Body of pancreas (tissue), 4 donors: ENCODE results near the gene RAD51B. TPM values are rescaled to one million over a fixed set of nuclear protein-coding genes. Genes with fewer than 3 reads are reported as not detected.

Experiments used
- ATAC-seq: fragments of 150-250 bp; one replicate; pipeline ENCODE4 v1.9.1; 2016
- DNase-seq, 4 donors: peaks; one replicate each; pipeline ENCODE4 v3.0.0-alpha.2; 2019
- H3K27ac ChIP-seq, 4 donors: fragments of 200-600 bp; sonication (generic); 1 replicate in 3 of 4; 2 replicates in 1 of 4; pipeline versions ENCODE4 v1.5.1 to v1.6.1; 2016 to 2019; ENCODE audit warnings: mild to moderate bottlenecking in 1 of 4, mixed read lengths in 1 of 4, moderate library complexity in 1 of 4
- H3K27me3 ChIP-seq, 2 donors: fragments of 200-600 bp; sonication (generic); one replicate each; pipeline ENCODE4 v1.6.0; 2016; ENCODE audit warnings: mild to moderate bottlenecking in 1 of 2
- H3K36me3 ChIP-seq, 2 donors: fragments of 200-600 bp; sonication (generic); replicated peaks in 1 of 2; 2 replicates each; pipeline ENCODE4 v1.5.1; 2016; ENCODE audit warnings: low read depth in 2 of 2; ENCODE audit not compliant: insufficient read depth in 1 of 2
- H3K4me1 ChIP-seq: fragments of 200-600 bp; sonication (generic); one replicate; pipeline ENCODE4 v1.6.0; 2016
- H3K4me3 ChIP-seq, 2 donors: fragments of 200-600 bp; sonication (generic); 1 replicate in 1 of 2; 2 replicates in 1 of 2; pipeline ENCODE4 v1.5.1; 2016 to 2019
- H3K9me3 ChIP-seq, 3 donors: fragments of 200-600 bp; sonication (generic); 1 replicate in 2 of 3; 2 replicates in 1 of 3; pipeline ENCODE4 v1.5.1; 2016
- CTCF ChIP-seq, 7 experiments: fragments of 450-650 bp in 4 of 7; fragments of 200-600 bp in 3 of 7; sonication (generic) in 3 of 7; IDR thresholded peaks; one replicate each; pipeline ENCODE4 v1.5.1; 2016 to 2019; ENCODE audit warnings: antibody characterized with exemption in 7 of 7
- POLR2A ChIP-seq, 3 donors: fragments of 450-650 bp; IDR thresholded peaks; one replicate each; pipeline ENCODE4 v1.6.1; 2016; ENCODE audit warnings: antibody characterized with exemption in 3 of 3, mild to moderate bottlenecking in 2 of 3
- WGBS, 2 donors: methylation state at CpG; one replicate each; pipeline ENCODE4 v1.1.5; 2017; 5-methylcytosine and 5-hydroxymethylcytosine counted together
- intact Hi-C: fragments of 100-400 bp; cut with DNase I; formaldehyde crosslinking; loops from one replicate; pipeline ENCODE4 v1.15.1; 2023
- total RNA-seq, 2 donors: library from RNA; depleted of rRNA; stranded (reverse); fragments of >200 nt; gene quantifications; one replicate each; pipeline ENCODE4 v1.1.0, GENCODE V29; 2016

RAD51B gene
- total RNA-seq, 2 donors from 2014 or later, result 12.2 to 29.6 TPM

- Histone ChIP-seq H3K4me3 (no peak overlapping the region), H3K27me3 (no peaks in the 10 kb centered on the region), H3K27ac (no peak overlapping the region), H3K9me3 (no peaks in the 10 kb centered on the region), H3K4me1 (peaks cover 2% of the 10 kb centered on the region), H3K36me3 (no peaks in the 10 kb centered on the region)
- DNase-seq, result peak in 1 of 4 donors; percentile 30
- TF ChIP-seq POLR2A (IDR thresholded peaks at IDR 0.05), result no peak
- peak in 5 of 7 experiments; percentile 11 to 34 (median 24) for TF ChIP-seq CTCF (IDR thresholded peaks at IDR 0.05)
- intact Hi-C loops, result no loop called here
- ATAC-seq, result no peak
- 86 to 93% methylated on average over 8 of the region's 8 CpGs for WGBS, 2 donors
Observed at GRCh38 chr14:68718023-68718990, 898.7 kb downstream of the RAD51B start.

- TF ChIP-seq POLR2A (IDR thresholded peaks at IDR 0.05), result no peak
- TF ChIP-seq CTCF (IDR thresholded peaks at IDR 0.05), result no peak
- intact Hi-C loops, result no loop called here
- no peaks in the 10 kb centered on the region for H3K27me3 ChIP-seq
- no peaks in the 10 kb centered on the region for H3K9me3 ChIP-seq
- WGBS, 2 donors, result 85 to 89% methylated on average over 5 of the region's 5 CpGs
- no peak overlapping the region for H3K27ac ChIP-seq
- no peaks in the 10 kb centered on the region for H3K36me3 ChIP-seq
- no peak overlapping the region for H3K4me3 ChIP-seq
- no peak for ATAC-seq
- DNase-seq, result no peak
- H3K4me1 ChIP-seq, result peaks cover 11% of the 10 kb centered on the region
Observed at GRCh38 chr14:68719634-68720384, 900.2 kb downstream of the RAD51B start.

- no peak for ATAC-seq
- H3K36me3 ChIP-seq, result no peaks in the 10 kb centered on the region
- H3K27me3 ChIP-seq, result no peaks in the 10 kb centered on the region
- DNase-seq, result no peak
- WGBS, 2 donors, result 81 to 92% methylated on average over 2 of the region's 2 CpGs
- no peak overlapping the region for H3K27ac ChIP-seq
- peaks cover 11% of the 10 kb centered on the region for H3K4me1 ChIP-seq
- TF ChIP-seq POLR2A (IDR thresholded peaks at IDR 0.05) (no peak), CTCF (IDR thresholded peaks at IDR 0.05) (no peak)
- H3K4me3 ChIP-seq, result no peak overlapping the region
- H3K9me3 ChIP-seq, result no peaks in the 10 kb centered on the region
- intact Hi-C loops, result no loop called here
Observed at GRCh38 chr14:68722186-68722585, 902.6 kb downstream of the RAD51B start.

GRCh38 chr14:68722968-68723566 is 903.5 kb downstream of the RAD51B start:
- 65 to 73% methylated on average over 5 of the region's 5 CpGs for whole genome bisulfite sequencing, 2 donors
- intact Hi-C loops, result no loop called here
- H3K4me3 ChIP-seq, result no peak overlapping the region
- H3K27ac ChIP-seq, result no peak overlapping the region
- H3K4me1 ChIP-seq, result peaks cover 14% of the 10 kb centered on the region
- no peaks in the 10 kb centered on the region for H3K27me3 ChIP-seq
- no peaks in the 10 kb centered on the region for H3K36me3 ChIP-seq
- no peaks in the 10 kb centered on the region for H3K9me3 ChIP-seq
- ATAC-seq (no peak), DNase-seq (no peak)
- TF ChIP-seq CTCF (IDR thresholded peaks at IDR 0.05), result no peak
- no peak for TF ChIP-seq POLR2A (IDR thresholded peaks at IDR 0.05)
